Liver (tissue), 9 donors: ENCODE measurements around the gene DOCK11. TPM values are rescaled to one million over a fixed set of nuclear protein-coding genes. Genes with fewer than 3 reads are reported as not detected.

Experiments used
- DNase-seq: peaks from one replicate; pipeline ENCODE4 v3.0.0-alpha.2; 2017; ENCODE audit warnings: low spot score
- H3K27ac ChIP-seq, 2 donors: one replicate each; pipeline ENCODE4 v1.7.0; 2013; ENCODE audit warnings: inconsistent platforms in 2 of 2, low read length in 2 of 2, control low read depth in 1 of 2, low read depth in 1 of 2, mild to moderate bottlenecking in 1 of 2
- H3K27me3 ChIP-seq, 4 donors: one replicate each; pipeline versions ENCODE4 v1.6.1 to v1.7.0; 2013; ENCODE audit warnings: low read length in 3 of 4, inconsistent platforms in 1 of 4, mild to moderate bottlenecking in 1 of 4, moderate library complexity in 1 of 4; ENCODE audit not compliant: control insufficient read depth in 4 of 4, insufficient read depth in 4 of 4
- H3K36me3 ChIP-seq, 4 donors: one replicate each; pipeline versions ENCODE4 v1.6.1 to v1.7.0; 2013; ENCODE audit warnings: low read length in 3 of 4, mild to moderate bottlenecking in 3 of 4, low read depth in 1 of 4, moderate library complexity in 1 of 4; ENCODE audit not compliant: control insufficient read depth in 4 of 4, insufficient read depth in 3 of 4
- H3K4me1 ChIP-seq, 4 donors: one replicate each; pipeline versions ENCODE4 v1.6.1 to v1.7.0; 2013; ENCODE audit warnings: low read length in 3 of 4, mild to moderate bottlenecking in 3 of 4, moderate library complexity in 1 of 4; ENCODE audit not compliant: control insufficient read depth in 4 of 4, insufficient read depth in 4 of 4
- H3K4me3 ChIP-seq, 3 donors: one replicate each; pipeline versions ENCODE4 v1.6.1 to v1.7.0; 2013; ENCODE audit warnings: low read length in 3 of 3, control low read depth in 1 of 3, low read depth in 1 of 3, mild to moderate bottlenecking in 1 of 3
- H3K9ac ChIP-seq, 2 donors: one replicate each; pipeline ENCODE4 v1.7.0; 2013; ENCODE audit warnings: low read length in 2 of 2, mild to moderate bottlenecking in 2 of 2, moderate library complexity in 2 of 2, control low read depth in 1 of 2, low read depth in 1 of 2
- H3K9me3 ChIP-seq, 4 donors: one replicate each; pipeline versions ENCODE4 v1.6.1 to v1.7.0; 2013; ENCODE audit warnings: low read length in 3 of 4; ENCODE audit not compliant: control insufficient read depth in 4 of 4
- EGR1 ChIP-seq, 2 donors: IDR thresholded peaks; 2 replicates each; pipeline ENCODE4 v1.6.1; 2016 to 2018; ENCODE audit warnings: antibody characterized with exemption in 2 of 2, low read depth in 2 of 2
- FOXA1 ChIP-seq: IDR thresholded peaks from 2 replicates; pipeline ENCODE4 v1.6.1; 2016; ENCODE audit warnings: antibody characterized with exemption
- FOXA2 ChIP-seq: IDR thresholded peaks from 2 replicates; pipeline ENCODE4 v1.6.1; 2016; ENCODE audit warnings: antibody characterized with exemption
- GABPA ChIP-seq, 2 donors: IDR thresholded peaks in 1 of 2; conservative IDR thresholded peaks in 1 of 2; 2 replicates each; pipeline ENCODE4 v1.6.1; 2016; ENCODE audit warnings: antibody characterized with exemption in 2 of 2, mild to moderate bottlenecking in 1 of 2, moderate library complexity in 1 of 2
- HNF4A ChIP-seq, 2 donors: conservative IDR thresholded peaks; 2 replicates each; pipeline ENCODE4 v1.6.1; 2016; ENCODE audit warnings: antibody characterized with exemption in 2 of 2, mild to moderate bottlenecking in 2 of 2
- HNF4G ChIP-seq: IDR thresholded peaks from 2 replicates; pipeline ENCODE4 v1.6.1; 2016; ENCODE audit warnings: antibody characterized with exemption
- JUND ChIP-seq, 2 donors: IDR thresholded peaks; 2 replicates each; pipeline ENCODE4 v1.6.1; 2016; ENCODE audit warnings: antibody characterized with exemption in 2 of 2
- NR2F2 ChIP-seq: IDR thresholded peaks from 2 replicates; pipeline ENCODE4 v1.6.1; 2016; ENCODE audit warnings: antibody characterized with exemption
- RAD21 ChIP-seq, 2 donors: IDR thresholded peaks; 2 replicates each; pipeline ENCODE4 v1.6.1; 2016; ENCODE audit warnings: antibody characterized with exemption in 2 of 2, mild to moderate bottlenecking in 2 of 2
- REST ChIP-seq: IDR thresholded peaks from 2 replicates; pipeline ENCODE4 v1.6.1; 2016; ENCODE audit warnings: antibody characterized with exemption, mild to moderate bottlenecking
- RXRA ChIP-seq, 2 donors: IDR thresholded peaks; 2 replicates each; pipeline ENCODE4 v1.6.1; 2017 to 2018; ENCODE audit warnings: antibody characterized with exemption in 2 of 2, mild to moderate bottlenecking in 1 of 2
- SP1 ChIP-seq: IDR thresholded peaks from 2 replicates; pipeline ENCODE4 v1.6.1; 2018; ENCODE audit warnings: antibody characterized with exemption, mild to moderate bottlenecking
- YY1 ChIP-seq: IDR thresholded peaks from 2 replicates; pipeline ENCODE4 v1.6.1; 2016; ENCODE audit warnings: antibody characterized with exemption, mild to moderate bottlenecking
- WGBS: extraction: QIAGEN DNeasy Blood & Tissue Kit; methylation state at CpG from one replicate; pipeline ENCODE4 v1.1.7; 2013; 5-methylcytosine and 5-hydroxymethylcytosine counted together
- polyA plus RNA-seq, 2 donors: library from polyadenylated mRNA; stranded (reverse) in 1 of 2; unstranded in 1 of 2; fragments of 200-250 nt in 1 of 2; fragments of >200 nt in 1 of 2; fragmentation: Nextera tagmentation in 1 of 2; extraction: Ambion mirVana in 1 of 2; gene quantifications; one replicate each; pipeline versions ENCODE4 v1.2.1 to v1.2.3, GENCODE V29; 2013 to 2015
- total RNA-seq, 2 donors: library from RNA; depleted of rRNA; stranded (reverse); fragments of >200 nt; gene quantifications; one replicate each; pipeline ENCODE4 v1.2.3, GENCODE V29; 2014
- TF ChIP-seq, protein P1 (sequence below): IDR thresholded peaks from 2 replicates; pipeline ENCODE4 v1.6.1; 2016; ENCODE audit warnings: antibody characterized with exemption
- donor health status: healthy.
- donor health status: healthy.
- donor health status: healthy.
- donor health status: healthy.
- donor health status: healthy.

The DOCK11 gene
- total and polyA plus RNA-seq, 4 donors, result 1.3 to 9.3 (median 3.7) TPM

GRCh38 chrX:118528071-118528737 lies 32.6 kb downstream of the DOCK11 start:
- TF ChIP-seq RXRA (IDR thresholded peaks at IDR 0.05) (no peak), HNF4G (no peak), HNF4A (conservative IDR thresholded peaks at IDR 0.05) (no peak), RAD21 (IDR thresholded peaks at IDR 0.05) (no peak), FOXA2 (no peak)
- TF ChIP-seq, protein P1, sequence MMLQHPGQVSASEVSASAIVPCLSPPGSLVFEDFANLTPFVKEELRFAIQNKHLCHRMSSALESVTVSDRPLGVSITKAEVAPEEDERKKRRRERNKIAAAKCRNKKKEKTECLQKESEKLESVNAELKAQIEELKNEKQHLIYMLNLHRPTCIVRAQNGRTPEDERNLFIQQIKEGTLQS, result no peak
- H3K9ac ChIP-seq, result no peak overlapping the region
- no peak overlapping the region for H3K4me3 ChIP-seq
- no peak for DNase-seq
- H3K9me3 ChIP-seq, result no peaks in the 10 kb centered on the region
- peak overlapping the region in 1 of 2 donors; percentile 8 for H3K27ac ChIP-seq
- H3K36me3 ChIP-seq, result no peaks in the 10 kb centered on the region
- no peaks in the 10 kb centered on the region for H3K4me1 ChIP-seq
- WGBS, result 75% methylated on average over 10 of the region's 10 CpGs
- no peaks in the 10 kb centered on the region for H3K27me3 ChIP-seq

- no peak overlapping the region for H3K9ac ChIP-seq
- no peaks in the 10 kb centered on the region for H3K27me3 ChIP-seq
- no peaks in the 10 kb centered on the region for H3K9me3 ChIP-seq
- no peak for DNase-seq
- H3K36me3 ChIP-seq, result no peaks in the 10 kb centered on the region
- no peak overlapping the region for H3K27ac ChIP-seq
- TF ChIP-seq NR2F2 (no peak), FOXA2 (no peak), FOXA1 (no peak), SP1 (no peak), REST (no peak), YY1 (no peak), HNF4A (conservative IDR thresholded peaks at IDR 0.05) (no peak), HNF4G (no peak), GABPA (IDR thresholded peaks at IDR 0.05 in 1 of 2, conservative IDR thresholded peaks at IDR 0.05 in 1 of 2) (no peak), JUND (IDR thresholded peaks at IDR 0.05) (no peak), EGR1 (IDR thresholded peaks at IDR 0.05; ENCODE audit: low read depth in 2 of 2) (no peak)
- H3K4me1 ChIP-seq, result no peaks in the 10 kb centered on the region
- H3K4me3 ChIP-seq, result no peak overlapping the region
- WGBS, result 68% methylated on average over 3 of the region's 3 CpGs
These were observed 34.8 kb downstream of the DOCK11 start for GRCh38 chrX:118530219-118530911.
